WERI-Rb-1 (cell line): ENCODE results near the gene FHIT.

ENCODE experiments used
- DNase-seq: peaks from one replicate; pipeline ENCODE4 v3.0.0-alpha.2; 2020
- H3K27ac ChIP-seq: fragments of 250-450 bp; sonication (Bioruptor Pico); 2 replicates; pipeline ENCODE4 v1.5.1; 2020; ENCODE audit warnings: mild to moderate bottlenecking, moderate library complexity
- H3K27me3 ChIP-seq: fragments of 250-450 bp; sonication (Bioruptor Pico); 2 replicates; pipeline ENCODE4 v1.5.1; 2021; ENCODE audit warnings: mild to moderate bottlenecking, low read depth, moderate library complexity; ENCODE audit not compliant: insufficient read depth, severe bottlenecking
- H3K36me3 ChIP-seq: fragments of 250-450 bp; sonication (Bioruptor Pico); 2 replicates; pipeline ENCODE4 v1.5.1; 2020; ENCODE audit warnings: mild to moderate bottlenecking, moderate library complexity
- H3K4me3 ChIP-seq: 2 replicates; pipeline ENCODE4 v1.5.1; 2011; ENCODE audit warnings: low read depth, mild to moderate bottlenecking, control low read depth, low read length
- H3K9me3 ChIP-seq: fragments of 250-450 bp; sonication (Bioruptor Pico); 2 replicates; pipeline ENCODE4 v1.5.1; 2021; ENCODE audit warnings: mild to moderate bottlenecking, moderate library complexity; ENCODE audit not compliant: severe bottlenecking
- TF ChIP-seq, protein P1 (sequence below): IDR thresholded peaks from 2 replicates; pipeline ENCODE4 v1.5.1; 2011; ENCODE audit warnings: low read depth, mild to moderate bottlenecking, control low read depth, inconsistent platforms, low read length

FHIT gene

DNA sequence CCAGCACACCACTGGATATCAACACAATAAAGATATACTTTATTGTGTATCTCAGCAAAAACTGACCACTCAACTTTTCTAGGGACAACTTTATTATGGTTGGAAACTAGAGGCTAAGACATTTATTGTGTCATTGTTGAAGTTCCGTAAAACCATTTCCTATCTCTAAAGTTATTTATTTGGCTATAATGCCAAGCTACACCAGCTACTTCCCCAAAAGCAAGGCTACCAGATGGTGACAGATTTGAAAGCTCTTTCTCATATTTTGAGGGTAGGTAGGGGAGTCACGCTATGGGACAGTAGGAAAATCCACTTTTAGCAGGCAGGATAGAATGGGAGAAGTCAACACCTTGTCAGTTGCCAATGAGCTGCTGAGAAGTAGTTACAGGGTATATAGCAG, 1366.8 kb downstream of the FHIT start:
- TF ChIP-seq, protein P1, sequence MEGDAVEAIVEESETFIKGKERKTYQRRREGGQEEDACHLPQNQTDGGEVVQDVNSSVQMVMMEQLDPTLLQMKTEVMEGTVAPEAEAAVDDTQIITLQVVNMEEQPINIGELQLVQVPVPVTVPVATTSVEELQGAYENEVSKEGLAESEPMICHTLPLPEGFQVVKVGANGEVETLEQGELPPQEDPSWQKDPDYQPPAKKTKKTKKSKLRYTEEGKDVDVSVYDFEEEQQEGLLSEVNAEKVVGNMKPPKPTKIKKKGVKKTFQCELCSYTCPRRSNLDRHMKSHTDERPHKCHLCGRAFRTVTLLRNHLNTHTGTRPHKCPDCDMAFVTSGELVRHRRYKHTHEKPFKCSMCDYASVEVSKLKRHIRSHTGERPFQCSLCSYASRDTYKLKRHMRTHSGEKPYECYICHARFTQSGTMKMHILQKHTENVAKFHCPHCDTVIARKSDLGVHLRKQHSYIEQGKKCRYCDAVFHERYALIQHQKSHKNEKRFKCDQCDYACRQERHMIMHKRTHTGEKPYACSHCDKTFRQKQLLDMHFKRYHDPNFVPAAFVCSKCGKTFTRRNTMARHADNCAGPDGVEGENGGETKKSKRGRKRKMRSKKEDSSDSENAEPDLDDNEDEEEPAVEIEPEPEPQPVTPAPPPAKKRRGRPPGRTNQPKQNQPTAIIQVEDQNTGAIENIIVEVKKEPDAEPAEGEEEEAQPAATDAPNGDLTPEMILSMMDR: no peak
- Histone ChIP-seq H3K27me3 (no peaks in the 10 kb centered on the region), H3K27ac (no peak overlapping the region), H3K9me3 (peaks cover 2% of the 10 kb centered on the region), H3K4me3 (no peak overlapping the region), H3K36me3 (no peaks in the 10 kb centered on the region)
- DNase-seq: no peak

DNA sequence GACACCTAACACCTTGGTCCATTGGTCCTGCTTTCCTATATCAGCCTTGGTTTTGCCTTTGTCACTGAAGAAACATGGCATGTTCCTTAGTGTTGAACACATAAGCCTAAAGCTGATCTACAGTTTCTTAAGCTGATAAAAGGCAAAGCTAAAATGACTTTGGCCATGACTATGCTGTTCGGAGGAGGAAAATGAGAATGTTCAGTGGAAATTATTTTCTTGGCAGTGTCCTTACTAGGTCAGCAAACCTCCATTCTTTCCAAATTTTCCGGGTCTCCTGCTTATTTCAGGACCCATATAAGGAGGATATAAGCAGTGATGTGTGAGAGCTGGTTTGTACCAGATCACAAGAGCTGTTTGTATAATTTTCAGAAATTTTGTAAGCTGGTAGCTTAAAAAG, 1368.5 kb downstream of the FHIT start:
- DNase-seq: no peak
- Histone ChIP-seq H3K36me3 (no peaks in the 10 kb centered on the region), H3K27me3 (no peaks in the 10 kb centered on the region), H3K9me3 (no peaks in the 10 kb centered on the region), H3K27ac (no peak overlapping the region), H3K4me3 (no peak overlapping the region)
- TF ChIP-seq, protein P1: no peak

DNA sequence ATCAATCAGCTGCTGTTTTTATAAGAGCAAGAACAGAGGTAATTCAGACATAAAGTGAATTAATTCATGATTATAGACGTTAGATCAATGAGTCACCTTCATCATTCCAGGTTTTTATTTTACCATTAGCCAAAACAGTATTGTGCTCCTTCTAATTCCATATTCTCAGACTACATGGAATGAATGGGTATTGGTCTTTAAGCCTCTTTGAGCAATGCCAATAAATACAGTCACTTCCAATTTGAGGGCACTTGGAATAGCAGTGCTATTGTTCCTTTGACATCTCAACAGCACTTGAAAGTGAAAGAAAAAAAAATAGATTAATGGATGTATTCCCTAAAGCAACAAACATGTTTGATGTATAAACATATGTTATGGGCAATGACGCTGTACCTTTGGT, 1370.5 kb downstream of the FHIT start:
- Histone ChIP-seq H3K36me3 (no peaks in the 10 kb centered on the region), H3K4me3 (no peak overlapping the region), H3K27ac (no peak overlapping the region), H3K27me3 (no peaks in the 10 kb centered on the region), H3K9me3 (no peaks in the 10 kb centered on the region)
- no peak for DNase-seq
- TF ChIP-seq, protein P1: no peak

DNA sequence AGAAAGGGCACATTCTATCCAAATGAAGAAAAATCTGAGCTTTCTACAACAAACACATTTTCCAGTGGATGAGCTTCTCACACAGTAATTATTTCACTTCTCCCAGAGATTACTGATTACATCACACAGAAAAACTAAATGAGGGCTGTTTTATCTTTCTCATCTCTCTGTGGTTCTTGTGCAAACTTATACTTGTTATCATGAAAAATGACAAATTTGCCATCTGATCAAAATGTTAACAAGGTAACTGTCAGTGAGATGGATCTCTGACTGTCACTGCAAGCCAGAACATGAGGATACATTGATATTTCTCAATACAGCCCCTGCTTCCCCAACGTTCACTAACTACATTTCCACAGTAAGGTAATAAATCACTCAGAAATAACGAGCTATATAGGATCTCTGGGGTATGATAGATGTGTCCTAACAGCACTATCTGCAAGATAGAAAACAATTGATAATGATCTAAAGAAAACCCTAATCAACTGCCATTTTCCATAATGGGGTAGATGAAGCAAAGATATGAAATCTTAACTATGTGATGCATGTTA, 1372.1 kb downstream of the FHIT start:
- TF ChIP-seq, protein P1: no peak
- H3K4me3 ChIP-seq: no peak overlapping the region
- no peak for DNase-seq

DNA sequence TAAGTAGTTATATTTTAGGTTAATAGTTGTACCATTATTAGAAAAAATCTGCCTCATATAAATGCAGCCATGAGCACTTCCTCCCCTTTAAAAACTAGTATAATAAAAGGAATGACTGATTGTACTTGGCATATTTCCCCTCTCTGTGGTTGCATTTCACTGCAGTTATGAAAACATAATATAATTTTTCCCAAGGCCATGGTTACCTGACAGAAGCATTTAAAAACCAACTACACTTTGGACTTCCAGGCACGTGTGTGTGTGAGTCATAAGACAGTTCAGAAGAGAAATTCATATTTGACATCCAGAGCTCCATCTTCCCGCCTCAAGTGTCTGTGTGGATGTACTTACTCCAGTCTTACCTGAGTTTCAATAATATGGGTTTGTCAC, 1373.2 kb downstream of the FHIT start:
- no peaks in the 10 kb centered on the region for H3K27me3 ChIP-seq
- no peak overlapping the region for H3K4me3 ChIP-seq
- H3K36me3 ChIP-seq: no peaks in the 10 kb centered on the region
- H3K27ac ChIP-seq: no peak overlapping the region
- no peak for DNase-seq
- TF ChIP-seq, protein P1: no peak
- H3K9me3 ChIP-seq: no peaks in the 10 kb centered on the region

More for the DNA sequence above, 1372.1 kb downstream of the FHIT start:
- Histone ChIP-seq H3K27me3 (no peaks in the 10 kb centered on the region), H3K27ac (no peak overlapping the region), H3K9me3 (no peaks in the 10 kb centered on the region), H3K36me3 (no peaks in the 10 kb centered on the region)

DNA sequence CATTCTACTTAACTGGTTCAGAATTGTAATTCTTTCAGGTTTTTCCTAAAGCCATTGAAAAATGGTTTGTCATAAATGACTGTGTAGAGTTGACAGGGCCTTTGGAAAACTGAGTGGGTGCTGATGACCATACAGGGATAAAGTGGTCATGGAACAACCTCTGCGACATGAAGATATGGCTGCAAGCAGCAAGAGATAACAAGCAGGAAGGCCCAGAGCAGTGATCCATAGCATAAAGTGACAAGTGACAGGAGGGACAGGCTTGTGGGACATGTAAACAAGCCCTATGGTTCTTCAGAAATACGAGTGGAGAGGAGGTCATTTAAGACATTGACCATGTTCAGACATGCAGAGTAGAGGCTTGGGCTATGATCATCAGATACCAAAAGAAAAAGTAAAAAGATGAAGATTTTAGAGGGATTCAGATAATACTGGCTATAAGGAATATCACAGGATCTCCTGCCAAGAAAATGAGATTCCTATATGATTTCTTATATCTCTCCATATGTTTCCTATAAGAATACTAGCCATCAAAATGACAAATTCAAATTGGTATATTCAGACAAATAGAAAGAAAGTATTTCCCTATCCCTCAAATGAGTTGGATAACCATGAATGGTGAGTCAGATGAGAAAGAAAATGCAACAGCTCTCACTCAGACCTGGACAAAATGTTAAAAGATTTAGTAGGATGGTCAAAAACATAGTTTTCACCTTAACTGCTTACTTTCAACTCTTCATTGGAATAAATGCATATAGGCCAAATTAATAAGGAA, 1373.8 kb downstream of the FHIT start:
- no peak overlapping the region for H3K4me3 ChIP-seq
- H3K27ac ChIP-seq: no peak overlapping the region
- no peak for DNase-seq
- no peaks in the 10 kb centered on the region for H3K9me3 ChIP-seq
- H3K27me3 ChIP-seq: no peaks in the 10 kb centered on the region
- H3K36me3 ChIP-seq: no peaks in the 10 kb centered on the region
- TF ChIP-seq, protein P1: no peak
